Hypothalamus (tissue), 51 donors: ENCODE data around the gene CNN1.
A peak's percentile ranks its signal among the peaks of the same experiment; 100 is the strongest.
"Not testable (repeated sequence)": the region's sequence is repeated elsewhere in the genome, so short reads cannot be mapped to it uniquely, and the experiment has no call there.

Experiments
- DNase-seq, 51 donors: peaks; one replicate each; lab custom pipeline; 2025; lab: John Stamatoyannopoulos, UW

Gene CNN1

DNA sequence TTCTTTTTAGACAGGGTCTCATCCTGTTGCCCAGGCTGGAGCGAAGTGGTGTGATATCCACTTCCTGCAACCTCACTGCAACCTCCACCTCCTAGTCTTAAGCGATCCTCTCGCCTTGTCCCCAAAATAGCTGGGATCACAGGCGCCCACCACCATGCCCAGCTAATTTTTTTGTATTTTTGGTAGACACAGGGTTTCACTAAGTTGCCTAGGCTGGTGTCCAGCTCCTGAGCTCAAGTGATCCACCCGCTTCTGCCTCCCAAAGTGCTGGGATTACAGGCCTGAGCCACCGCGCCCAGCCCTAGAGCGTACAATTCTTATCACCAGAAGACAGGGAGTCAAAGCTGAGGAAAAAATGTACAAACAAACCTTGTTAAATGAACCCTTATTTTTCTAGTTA is 24.9 kb downstream of the CNN1 start:
- DNase-seq, result no peak

GRCh38 chr19:11564082-11564807 is 25.6 kb downstream of the CNN1 start:
- DNase-seq, result not testable (repeated sequence)

DNA sequence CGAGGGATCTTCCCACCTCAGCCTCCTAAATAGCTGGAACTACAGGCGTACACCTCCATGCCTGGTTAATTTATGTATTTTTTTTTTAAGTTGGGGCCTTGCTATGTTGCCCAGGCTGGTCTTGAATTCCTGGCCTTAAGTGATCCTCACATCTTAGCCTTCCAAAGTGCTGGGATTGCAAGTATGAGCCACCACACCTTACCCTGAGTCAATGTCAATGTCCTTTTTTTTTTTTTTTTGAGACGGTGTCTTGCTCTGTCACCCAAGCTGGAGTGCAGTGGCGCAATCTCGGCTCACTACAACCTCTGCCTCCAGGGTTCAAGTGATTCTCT is 27.0 kb downstream of the CNN1 start:
- not testable (repeated sequence) for DNase-seq

GRCh38 chr19:11566164-11566563 is 27.5 kb downstream of the CNN1 start:
- DNase-seq, result no peak

DNA sequence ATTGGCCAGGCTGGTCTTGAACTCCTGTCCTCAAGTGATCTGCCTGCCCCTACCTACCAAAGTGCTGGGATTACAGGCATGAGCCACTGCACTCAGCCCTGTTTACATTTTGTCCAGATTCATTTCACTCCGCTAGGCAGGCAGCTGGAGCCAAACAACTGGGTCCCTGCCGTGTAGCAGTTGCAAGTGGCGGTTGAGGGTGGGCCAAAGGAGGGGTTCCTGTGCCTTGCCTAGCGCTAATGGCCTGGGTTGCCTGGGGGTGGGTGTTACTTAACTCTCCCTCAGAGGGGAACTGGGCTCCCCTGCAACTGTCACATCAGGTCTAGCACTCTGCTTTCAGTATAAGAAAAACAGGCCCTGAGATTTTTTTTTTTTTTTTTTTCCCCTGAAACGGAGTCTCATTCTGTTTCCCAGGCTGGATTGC is 31.4 kb downstream of the CNN1 start:
- no peak for DNase-seq

- DNase-seq, result not testable (repeated sequence)
These were observed 34.7 kb downstream of the CNN1 start for GRCh38 chr19:11573354-11573753.

DNA sequence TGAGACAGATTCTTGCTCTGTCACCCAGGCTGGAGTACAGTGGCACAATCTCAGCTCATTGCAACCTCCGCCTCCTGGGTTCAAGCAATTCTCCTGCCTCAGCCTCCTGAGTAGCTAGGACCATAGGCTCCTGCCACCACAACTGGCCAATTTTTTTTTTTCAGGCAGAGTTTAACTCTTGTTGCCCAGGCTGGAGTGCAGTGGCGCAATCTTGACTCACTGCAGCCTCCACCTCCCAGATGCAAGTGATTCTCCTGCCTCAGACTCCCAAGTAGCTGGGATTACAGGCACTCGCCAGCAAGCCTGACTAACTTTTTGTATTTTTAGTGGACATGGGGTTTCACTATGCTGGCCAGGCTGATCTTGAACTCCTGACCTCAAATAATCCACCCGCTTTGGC is 35.1 kb downstream of the CNN1 start:
- DNase-seq, result not testable (repeated sequence)

- no peak for DNase-seq
These were observed 36.0 kb downstream of the CNN1 start for GRCh38 chr19:11574689-11575088.

GRCh38 chr19:11576227-11576626 is 37.6 kb downstream of the CNN1 start:
- no peak for DNase-seq

DNA sequence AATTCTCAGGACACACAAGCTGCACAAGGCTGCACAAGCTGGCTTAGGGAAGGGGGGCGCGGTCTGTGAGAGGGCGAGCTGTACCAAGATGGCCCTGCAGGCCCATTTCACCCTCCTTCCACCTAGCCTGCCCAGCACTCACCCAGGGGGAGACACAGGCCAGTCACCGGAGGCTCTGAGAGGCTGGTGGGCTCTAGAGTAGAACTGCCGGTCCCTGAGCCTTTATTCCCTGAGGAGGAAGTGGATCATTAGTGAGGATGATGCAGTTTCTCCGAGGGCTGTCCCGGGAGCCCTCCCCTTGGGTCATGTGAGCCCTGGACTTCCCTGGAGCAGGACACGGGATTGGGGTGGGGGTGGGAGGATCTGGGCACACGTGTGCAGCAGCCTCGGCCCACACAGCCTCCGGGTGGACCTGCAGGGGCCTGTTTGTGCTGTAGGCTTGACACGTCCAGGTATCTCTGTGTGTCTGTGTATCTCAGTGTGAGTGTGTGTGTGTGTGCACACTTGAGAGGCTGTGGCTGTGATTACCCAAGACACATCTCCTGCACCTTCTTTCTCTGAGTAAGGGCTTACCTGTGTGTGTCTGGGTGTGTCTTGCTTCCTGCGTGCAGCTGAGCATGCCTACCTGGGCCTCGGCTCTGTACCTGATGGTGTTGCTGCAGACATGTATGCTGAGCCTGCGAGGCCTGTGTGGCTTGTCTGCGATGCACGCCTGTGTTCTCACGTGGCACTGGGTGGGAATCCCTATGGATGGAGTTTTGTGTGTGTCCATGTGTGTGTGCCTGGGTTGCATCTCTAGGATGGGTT is 39.0 kb downstream of the CNN1 start, which contains the start of gene ACP5:
Gene ACP5 (minus strand): TSS at position 195 of the 807 bp plus-strand sequence. CDS start 328 bp downstream, outside the sequence.
- no peak for DNase-seq

DNA sequence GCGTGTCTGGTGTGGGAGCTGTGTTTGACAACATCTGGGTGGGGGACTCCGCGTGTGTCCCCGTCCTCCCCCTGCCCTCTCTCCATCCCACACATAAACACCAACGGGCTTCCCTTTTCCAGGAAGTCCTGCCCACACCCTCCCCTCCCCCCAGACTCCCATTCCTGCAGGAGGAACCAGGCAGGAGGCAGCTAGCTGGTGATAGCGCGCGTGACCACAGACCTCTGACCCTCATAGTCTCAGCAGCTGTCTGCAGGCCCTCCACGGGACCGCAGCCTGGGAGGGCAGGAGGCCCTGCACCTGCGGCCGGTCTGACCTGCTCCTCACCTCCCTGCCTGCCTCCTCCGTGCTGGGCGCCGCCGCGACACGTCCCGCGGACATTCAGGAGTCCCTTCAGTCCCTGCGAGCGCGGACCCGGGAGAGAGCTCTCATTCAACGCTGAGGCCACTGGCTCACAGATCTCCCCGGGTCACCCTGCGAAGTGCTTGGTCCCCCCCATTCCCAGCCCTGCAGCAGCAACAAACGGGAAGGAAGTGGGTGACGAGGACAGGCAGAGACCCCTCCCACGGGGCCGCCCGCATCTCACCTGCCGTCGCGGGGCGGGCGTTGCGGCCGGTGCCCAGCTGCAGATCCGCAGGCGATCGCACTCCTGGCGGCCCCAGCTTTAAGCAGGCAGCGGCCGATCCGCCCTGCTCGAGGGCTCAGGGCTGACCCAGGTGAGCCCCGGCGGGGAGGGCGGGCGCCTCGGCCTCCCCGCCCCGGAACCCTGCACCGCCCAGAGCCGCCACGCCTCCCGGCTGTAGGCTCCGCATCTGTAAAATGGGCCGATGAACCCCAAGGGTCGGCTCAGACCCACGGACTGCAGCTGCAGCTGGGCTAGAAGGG is 39.8 kb downstream of the CNN1 start:
- peak in 3 of 51 donors; percentile 8 to 14 (median 9) for DNase-seq

DNA sequence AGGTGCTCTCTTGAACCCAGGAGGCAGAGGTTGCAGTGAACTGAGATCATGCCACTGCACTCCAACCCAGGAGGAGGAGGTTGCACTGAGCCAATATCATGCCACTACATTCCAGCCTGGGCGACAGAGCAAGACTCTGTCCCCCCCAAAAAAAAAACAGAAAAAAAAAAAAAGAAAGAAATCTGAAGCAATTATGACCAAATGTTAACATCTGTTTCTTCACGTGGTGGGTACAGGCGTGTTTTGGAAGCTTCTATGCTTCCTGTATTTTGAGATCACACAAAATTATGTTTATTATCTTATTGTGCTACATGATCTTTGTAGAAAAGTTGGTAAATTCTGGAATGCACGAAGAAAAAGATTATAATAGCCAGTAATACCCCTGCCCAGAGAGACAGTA is 41.5 kb downstream of the CNN1 start:
- DNase-seq, result no peak

GRCh38 chr19:11581740-11582139 is 43.1 kb downstream of the CNN1 start:
- DNase-seq, result no peak

DNA sequence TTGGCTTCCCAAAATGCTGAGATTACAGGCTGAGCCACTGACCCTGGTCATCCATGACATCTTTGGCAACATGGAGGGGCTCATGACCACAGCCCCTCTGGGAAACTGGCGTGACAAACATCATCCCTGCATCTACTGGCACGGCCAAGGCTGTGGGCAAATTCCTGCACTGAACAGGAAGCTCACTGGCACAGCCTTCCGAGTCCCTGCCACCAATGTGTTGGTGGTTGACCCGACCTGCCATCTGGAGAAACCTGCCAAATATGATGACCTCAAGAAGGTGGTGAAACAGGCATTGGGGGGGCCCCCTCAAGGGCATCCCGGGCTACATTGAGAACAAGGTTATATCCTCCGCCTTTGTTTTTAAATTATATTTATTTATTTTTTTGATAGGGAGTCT is 47.7 kb downstream of the CNN1 start:
- DNase-seq, result no peak

DNA sequence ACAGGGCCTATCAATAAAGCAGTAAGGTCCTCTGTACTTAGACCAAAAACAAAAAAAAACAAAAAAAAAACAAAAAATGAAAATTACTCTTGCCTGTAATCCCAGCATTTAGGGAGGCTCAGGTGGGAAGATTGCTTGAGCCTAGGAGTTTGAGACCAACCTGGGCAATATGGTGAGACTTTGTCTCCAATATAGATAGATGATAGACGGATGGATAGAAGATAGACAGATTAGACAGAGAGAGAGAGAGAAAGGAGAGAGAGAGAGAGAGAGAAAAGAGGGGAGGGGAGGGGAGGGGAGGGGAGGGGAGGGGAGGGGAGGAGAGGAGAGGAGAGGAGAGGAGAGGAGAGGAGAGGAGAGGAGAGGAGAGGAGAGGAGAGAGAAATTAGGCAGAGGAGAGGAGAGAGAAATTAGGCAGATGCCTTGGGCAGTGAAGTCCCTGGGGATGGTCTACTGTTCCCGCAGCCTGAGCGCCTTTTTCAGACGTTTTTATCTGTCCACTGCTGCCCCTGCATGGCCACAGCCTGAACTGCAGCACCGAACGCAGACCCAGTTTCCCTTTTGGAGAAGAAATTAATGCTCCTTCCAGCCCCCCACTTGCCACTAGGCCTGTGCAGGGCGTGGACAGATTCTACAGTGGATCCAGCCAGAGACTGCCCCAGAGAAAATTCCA is 48.8 kb downstream of the CNN1 start:
- DNase-seq, result peak in 47 of 51 donors; percentile 2 to 74 (median 41)

- no peak for DNase-seq
These were observed 49.5 kb downstream of the CNN1 start for GRCh38 chr19:11587975-11588631.

- no peak for DNase-seq
These were observed 55.4 kb downstream of the CNN1 start for GRCh38 chr19:11594084-11594483.

DNA sequence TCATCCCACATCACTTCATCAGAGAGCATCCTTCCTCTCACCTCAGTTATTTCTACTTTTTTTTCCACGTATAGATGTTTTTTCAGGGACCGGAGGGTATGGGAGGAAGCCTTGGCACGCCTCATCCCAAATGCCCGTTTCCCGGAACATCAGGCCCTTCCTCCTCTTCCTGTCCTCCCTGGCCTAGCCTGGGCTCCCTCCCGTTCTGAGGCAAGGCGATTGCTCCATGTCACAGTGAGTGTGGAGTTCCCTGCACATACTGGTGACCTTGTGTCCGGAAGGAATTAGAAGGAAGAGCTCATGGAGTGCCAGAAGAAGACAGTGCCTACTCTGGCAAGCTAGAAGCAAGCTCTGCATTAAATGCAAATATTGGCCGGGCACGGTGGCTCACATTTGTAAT is 57.5 kb downstream of the CNN1 start:
- DNase-seq, result no peak

GRCh38 chr19:11597202-11598102 is 58.8 kb downstream of the CNN1 start, which contains the start of gene ZNF627:
ZNF627 (plus strand) TSS chr19:11597483; CDS start chr19:11597628, 145 bp downstream.
- peak; percentile 75 to 99 (median 95) for DNase-seq
